GM12878 (cell line): ENCODE data around the gene YY1. TPM values are rescaled to one million over a fixed set of nuclear protein-coding genes. Genes with fewer than 3 reads are reported as not detected.
A peak's percentile ranks its signal among the peaks of the same experiment; 100 is the strongest.

Source experiments
- ATF2 ChIP-seq: IDR thresholded peaks from 2 replicates; pipeline ENCODE4 v1.6.1; 2012; ENCODE audit warnings: low read length, inconsistent platforms
- ELK1 ChIP-seq: IDR thresholded peaks from 2 replicates; pipeline ENCODE4 v1.6.1; 2012; ENCODE audit warnings: low read depth, low read length, improper control_type of control experiment
- ESRRA ChIP-seq: IDR thresholded peaks from 2 replicates; pipeline ENCODE4 v1.6.1; 2012; ENCODE audit warnings: mild to moderate bottlenecking, low read length, improper control_type of control experiment
- FOS ChIP-seq: IDR thresholded peaks from 3 replicates; pipeline ENCODE4 v1.6.1; 2011; ENCODE audit warnings: borderline replicate concordance; ENCODE audit not compliant: insufficient read length; ENCODE audit errors: extremely low read depth
- GATAD2B ChIP-seq: fragments of 450-650 bp; conservative IDR thresholded peaks from 2 replicates; pipeline ENCODE4 v1.6.1; 2017; ENCODE audit warnings: low read depth, mild to moderate bottlenecking, moderate library complexity
- JUND ChIP-seq: IDR thresholded peaks from 2 replicates; pipeline ENCODE4 v1.6.1; 2012; ENCODE audit warnings: low read depth, mild to moderate bottlenecking, low read length, improper control_type of control experiment, moderate library complexity
- PAX5 ChIP-seq: IDR thresholded peaks from 2 replicates; pipeline ENCODE4 v1.6.1; 2011; ENCODE audit warnings: low read depth, low read length, borderline replicate concordance
- PBX3 ChIP-seq: IDR thresholded peaks from 2 replicates; pipeline ENCODE4 v1.6.1; 2011; ENCODE audit warnings: mild to moderate bottlenecking, low read depth, low read length, moderate library complexity; ENCODE audit not compliant: insufficient replicate concordance
- POU2F2 ChIP-seq: IDR thresholded peaks from 3 replicates; pipeline ENCODE4 v1.6.1; 2011; ENCODE audit warnings: low read depth, mild to moderate bottlenecking, low read length, borderline replicate concordance
- RAD21 ChIP-seq: IDR thresholded peaks from 2 replicates; pipeline ENCODE4 v1.6.1; 2011; ENCODE audit warnings: mild to moderate bottlenecking, low read depth, low read length, moderate library complexity; ENCODE audit not compliant: insufficient read depth
- RAD51 ChIP-seq: fragments of 450-650 bp; IDR thresholded peaks from 2 replicates; pipeline ENCODE4 v1.6.1; 2016; ENCODE audit warnings: moderate library complexity, mild to moderate bottlenecking, inconsistent platforms
- RBBP5 ChIP-seq: fragments of 200-600 bp; sonication (generic); conservative IDR thresholded peaks from 2 replicates; pipeline ENCODE4 v1.6.1; 2016
- SMC3 ChIP-seq: IDR thresholded peaks from 2 replicates; pipeline ENCODE4 v1.6.1; 2011; ENCODE audit warnings: low read length, improper control_type of control experiment, borderline replicate concordance
- TAF1 ChIP-seq: IDR thresholded peaks from 2 replicates; pipeline ENCODE4 v1.6.1; 2011; ENCODE audit warnings: mild to moderate bottlenecking, low read depth, low read length, borderline replicate concordance
- TCF7 ChIP-seq: IDR thresholded peaks from 2 replicates; pipeline ENCODE4 v1.6.1; 2014; ENCODE audit warnings: antibody characterized with exemption, borderline replicate concordance
- ZBED1 ChIP-seq: IDR thresholded peaks from 2 replicates; pipeline ENCODE4 v1.6.1; 2016; ENCODE audit warnings: borderline replicate concordance
- ZBTB40 ChIP-seq: fragments of 450-650 bp; IDR thresholded peaks from 2 replicates; pipeline ENCODE4 v1.6.1; 2016; ENCODE audit warnings: mild to moderate bottlenecking, moderate library complexity, borderline replicate concordance
- polyA plus RNA-seq, 11 experiments: library from polyadenylated mRNA; depleted of rRNA in 4 of 11; unstranded in 6 of 11; stranded (reverse) in 5 of 11; fragments of >200 nt; fragmentation: Nextera tagmentation in 4 of 11; fragmentation: Illumina TruSeq in 1 of 11; extraction: Ambion mirVana in 4 of 11; extraction: Trizol in 1 of 11; gene quantifications; 1 replicate in 1 of 11; 2 replicates in 10 of 11; pipeline versions ENCODE4 v1.2.1 to v1.2.3, GENCODE V29; 2011 to 2016; ENCODE audit warnings: inconsistent platforms in 2 of 11, missing spikeins in 2 of 11, low read depth in 1 of 11
- total RNA-seq, 4 experiments: library from RNA; depleted of rRNA in 3 of 4; stranded (reverse); fragments of >200 nt in 3 of 4; fragmentation: Illumina TruSeq in 1 of 4; extraction: Trizol in 1 of 4; gene quantifications; 2 replicates each; pipeline versions ENCODE4 v1.2.1 to v1.2.3, GENCODE V29; 2013 to 2021

The YY1 gene
- total and polyA plus RNA-seq, 10 of the 15 experiments (the other 5 are each of a cell fraction or from before 2014, with no cell fraction given): 23.7 to 74.0 (median 39.9) TPM

GRCh38 chr14:100192672-100193416, 46.1 kb upstream of the YY1 start (continued):
- TF ChIP-seq GATAD2B: no peak; the same call in none of the 2 replicates
- TF ChIP-seq TAF1: peak; percentile 56; the same call in 1 of the 2 replicates
- peak; percentile 73 for TF ChIP-seq RAD21
- TF ChIP-seq SMC3: peak; percentile 58
- TF ChIP-seq PBX3: no peak
- TF ChIP-seq TCF7: no peak
- TF ChIP-seq ZBED1: no peak
- no peak for TF ChIP-seq ATF2
- TF ChIP-seq ELK1: no peak; the same call in 1 of the 2 replicates
- peak; percentile 68; the same call in 2 of the 3 replicates for TF ChIP-seq POU2F2
- TF ChIP-seq PAX5: peak; percentile 27; the same call in 1 of the 2 replicates
- no peak for TF ChIP-seq JUND
- TF ChIP-seq RBBP5: no peak
- TF ChIP-seq ZBTB40: 0 out of 2 replicates have a peak, but pooled peaks have one; percentile 24
- peak; percentile 89 for TF ChIP-seq RAD51
- peak; percentile 18 for TF ChIP-seq FOS
- 0 out of 2 replicates have a peak, but pooled peaks have one; percentile 11 for TF ChIP-seq ESRRA
